Activated CD8-positive, alpha-beta T cell treated with anti-CD3 and anti-CD28 coated beads for 36 hours (primary cell): ENCODE measurements around the gene CEP104. TPM values are rescaled to one million over a fixed set of nuclear protein-coding genes. Genes with fewer than 3 reads are reported as not detected.
A peak's percentile ranks its signal among the peaks of the same experiment; 100 is the strongest.

Experiments used
- ATAC-seq: fragments of 200-7000 bp; cut with Tn5 transposase; one replicate; pipeline ENCODE4 v1.10.0; 2021; ENCODE audit warnings: mild to moderate bottlenecking, moderate library complexity
- CTCF ChIA-PET: fragments of 350-600 bp; sonication (Branson Sonifier 250); formaldehyde crosslinking; loops from one replicate; lab custom pipeline; 2021; ENCODE audit warnings: antibody characterized with exemption; lab: Charles Lee
- POLR2A ChIA-PET: fragments of 350-600 bp; sonication (Branson Sonifier 250); formaldehyde crosslinking; loops from one replicate; lab custom pipeline; 2021; ENCODE audit warnings: antibody characterized with exemption; lab: Charles Lee
- DNase-seq: peaks from one replicate; pipeline ENCODE4 v3.0.0-alpha.2; 2020
- H3K27ac Mint-ChIP-seq: one replicate; pipeline ENCODE4 v1.8.0; 2021; ENCODE audit warnings: mild to moderate bottlenecking, mixed read lengths
- H3K27me3 Mint-ChIP-seq: one replicate; pipeline ENCODE4 v1.8.0; 2021; ENCODE audit warnings: mixed read lengths
- H3K36me3 Mint-ChIP-seq: one replicate; pipeline ENCODE4 v1.8.0; 2021; ENCODE audit warnings: low read depth, mixed read lengths
- H3K4me1 Mint-ChIP-seq: one replicate; pipeline ENCODE4 v1.8.0; 2021; ENCODE audit warnings: low read depth, mixed read lengths
- H3K4me3 Mint-ChIP-seq: one replicate; pipeline ENCODE4 v1.8.0; 2021; ENCODE audit warnings: mild to moderate bottlenecking, moderate library complexity, mixed read lengths
- H3K9me3 Mint-ChIP-seq: one replicate; pipeline ENCODE4 v1.8.0; 2021; ENCODE audit warnings: mixed read lengths
- CTCF ChIP-seq: fragments of 200-600 bp; IDR thresholded peaks from one replicate; pipeline ENCODE4 v1.8.0; 2022; ENCODE audit warnings: antibody characterized with exemption, mild to moderate bottlenecking
- intact Hi-C: fragments of 100-400 bp; cut with micrococcal nuclease; formaldehyde crosslinking; loops from one replicate; pipeline ENCODE4 v1.10.0; 2022
- total RNA-seq, 2 experiments: library from RNA; stranded (reverse); gene quantifications; one replicate each; pipeline ENCODE4 v1.2.3, GENCODE V29; 2021

The CEP104 gene
- total RNA-seq, 2 experiments from 2014 or later: 29.3 to 29.8 TPM

DNA sequence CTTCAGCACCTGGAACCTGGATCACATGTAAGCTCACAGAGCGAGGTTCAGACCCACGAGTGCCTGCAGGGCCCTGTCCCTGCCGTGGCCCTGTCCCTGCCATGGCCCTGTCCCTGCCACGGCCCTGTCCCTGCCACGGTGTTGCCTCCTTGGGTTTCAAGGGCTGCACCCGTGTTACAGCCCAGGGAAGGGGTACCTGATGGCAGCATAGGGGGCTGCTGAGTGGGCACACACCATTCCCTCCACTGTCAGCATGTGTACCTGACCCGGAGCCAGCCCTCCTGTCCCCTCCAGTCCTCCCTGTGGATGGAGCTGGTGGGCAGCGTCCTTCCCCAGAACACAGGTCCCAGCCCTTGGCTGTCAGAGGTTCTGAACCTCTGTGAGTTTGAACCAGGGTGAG is 15.5 kb upstream of the CEP104 start:
- ATAC-seq (no peak), DNase-seq (no peak)
- Mint-ChIP-seq H3K4me3 (no peak overlapping the region), H3K27me3 (no peaks in the 10 kb centered on the region), H3K36me3 (peaks cover 34% of the 10 kb centered on the region), H3K9me3 (no peaks in the 10 kb centered on the region), H3K27ac (no peak overlapping the region), H3K4me1 (no peaks in the 10 kb centered on the region)
- CTCF ChIA-PET: interaction anchor here (1.1 kb wide), 1 partner anchor 14 kb away, joined by 3 read pairs; no protein-coding TSS in a partner anchor
- POLR2A ChIA-PET: interaction anchor here (0.6 kb wide), 1 partner anchor 15 kb away, joined by 3 read pairs; no protein-coding TSS in a partner anchor
- no peak for TF ChIP-seq CTCF
- intact Hi-C loops: no loop called here

- no peaks in the 10 kb centered on the region for H3K4me1 Mint-ChIP-seq
- H3K4me3 Mint-ChIP-seq: no peak overlapping the region
- no peak for TF ChIP-seq CTCF
- no peak for ATAC-seq
- no peak for DNase-seq
- intact Hi-C loops: no loop called here
- no peaks in the 10 kb centered on the region for H3K27me3 Mint-ChIP-seq
- peak overlapping the region; percentile 7 for H3K27ac Mint-ChIP-seq
- H3K36me3 Mint-ChIP-seq: peaks cover 35% of the 10 kb centered on the region
- H3K9me3 Mint-ChIP-seq: no peaks in the 10 kb centered on the region
- POLR2A ChIA-PET: no interaction called here
- CTCF ChIA-PET: no interaction called here
Measured at GRCh38 chr1:3871451-3871805, 14.4 kb upstream of the CEP104 start.

DNA sequence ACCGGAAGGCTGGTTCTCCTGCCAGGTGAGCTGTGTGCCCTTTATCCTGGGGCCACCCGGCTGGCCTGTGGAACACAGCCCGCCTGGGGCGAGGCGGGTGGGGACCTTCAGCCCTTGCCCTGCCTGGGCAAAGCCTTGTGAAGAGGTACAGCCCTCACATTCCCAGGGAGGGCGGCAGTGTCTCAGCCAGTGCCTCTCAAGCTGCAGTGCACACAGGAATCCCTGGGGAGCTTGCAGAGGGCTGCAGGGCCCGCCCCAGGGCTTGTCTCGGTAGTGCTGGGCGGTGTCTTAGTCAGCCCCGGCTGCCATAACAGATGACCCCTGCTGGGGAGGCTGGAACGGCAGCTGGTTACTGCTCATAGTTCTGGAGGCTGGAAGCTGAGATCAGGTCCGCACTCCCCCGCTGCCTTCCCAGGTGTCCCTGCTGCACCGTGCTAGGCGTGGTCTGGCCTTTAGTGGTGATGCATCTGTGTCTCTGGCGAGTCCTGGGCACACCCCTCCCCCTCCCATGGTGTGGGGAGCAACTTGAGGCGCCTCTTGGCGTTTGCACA is 12.8 kb upstream of the CEP104 start:
- intact Hi-C loops: no loop called here
- CTCF ChIA-PET: no interaction called here
- no peak overlapping the region for H3K27ac Mint-ChIP-seq

DNA sequence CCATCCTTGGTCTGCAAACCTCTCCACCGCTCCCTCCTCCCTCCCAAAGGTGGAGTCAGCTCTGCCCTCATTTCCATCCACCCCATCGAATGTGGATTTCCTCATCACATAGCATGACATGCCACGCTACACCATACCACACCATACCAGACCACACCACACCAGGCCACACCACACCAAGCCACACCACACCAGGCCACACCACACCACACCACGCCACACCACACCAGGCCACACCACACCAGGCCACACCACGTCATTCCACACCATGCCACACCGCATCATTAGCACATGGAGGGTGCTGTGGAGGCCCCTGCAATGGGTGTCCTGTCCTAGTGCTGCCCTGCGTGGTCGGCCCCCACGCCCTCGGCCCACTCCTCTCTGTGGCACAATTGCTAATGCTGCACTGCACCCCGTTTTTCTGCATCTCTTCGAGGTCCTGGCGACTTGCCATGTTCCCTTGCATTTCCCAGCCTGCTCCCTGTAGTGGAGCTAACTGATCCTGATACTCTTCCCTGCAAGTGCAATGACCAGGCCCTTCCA is 11.5 kb upstream of the CEP104 start:
- intact Hi-C loops: no loop called here
- Mint-ChIP-seq H3K27me3 (no peaks in the 10 kb centered on the region), H3K36me3 (peaks cover 18% of the 10 kb centered on the region), H3K4me3 (no peak overlapping the region), H3K4me1 (peaks cover 2% of the 10 kb centered on the region), H3K27ac (no peak overlapping the region), H3K9me3 (no peaks in the 10 kb centered on the region)
- no peak for TF ChIP-seq CTCF
- ChIA-PET CTCF (interaction anchor here (1.2 kb wide), 1 partner anchor 10 kb away, joined by 3 read pairs; no protein-coding TSS in a partner anchor), POLR2A (interaction anchor here (1.6 kb wide), 2 partner anchors 10 to 16 kb away, joined by 4 to 5 read pairs; no protein-coding TSS in a partner anchor)
- DNase-seq (no peak), ATAC-seq (peak; percentile 27)

More for the DNA sequence above, 12.8 kb upstream of the CEP104 start:
- DNase-seq (no peak), ATAC-seq (no peak)
- Mint-ChIP-seq H3K27me3 (no peaks in the 10 kb centered on the region), H3K4me3 (no peak overlapping the region), H3K36me3 (peaks cover 26% of the 10 kb centered on the region), H3K9me3 (no peaks in the 10 kb centered on the region), H3K4me1 (no peaks in the 10 kb centered on the region)
- POLR2A ChIA-PET: no interaction called here
- TF ChIP-seq CTCF: no peak

- Mint-ChIP-seq H3K27ac (no peak overlapping the region), H3K36me3 (peaks cover 14% of the 10 kb centered on the region), H3K4me1 (peaks cover 3% of the 10 kb centered on the region), H3K4me3 (no peak overlapping the region), H3K27me3 (no peaks in the 10 kb centered on the region), H3K9me3 (no peaks in the 10 kb centered on the region)
- no peak for TF ChIP-seq CTCF
- ChIA-PET POLR2A (interaction anchor here (1.5 kb wide), 1 partner anchor 10 kb away, joined by 4 read pairs; no protein-coding TSS in a partner anchor), CTCF (no interaction called here)
- intact Hi-C loops: no loop called here
- no peak for ATAC-seq
- no peak for DNase-seq
Measured at GRCh38 chr1:3865606-3866160, 8.7 kb upstream of the CEP104 start.
